ENCODE data around the gene SEMA3G.

DNA sequence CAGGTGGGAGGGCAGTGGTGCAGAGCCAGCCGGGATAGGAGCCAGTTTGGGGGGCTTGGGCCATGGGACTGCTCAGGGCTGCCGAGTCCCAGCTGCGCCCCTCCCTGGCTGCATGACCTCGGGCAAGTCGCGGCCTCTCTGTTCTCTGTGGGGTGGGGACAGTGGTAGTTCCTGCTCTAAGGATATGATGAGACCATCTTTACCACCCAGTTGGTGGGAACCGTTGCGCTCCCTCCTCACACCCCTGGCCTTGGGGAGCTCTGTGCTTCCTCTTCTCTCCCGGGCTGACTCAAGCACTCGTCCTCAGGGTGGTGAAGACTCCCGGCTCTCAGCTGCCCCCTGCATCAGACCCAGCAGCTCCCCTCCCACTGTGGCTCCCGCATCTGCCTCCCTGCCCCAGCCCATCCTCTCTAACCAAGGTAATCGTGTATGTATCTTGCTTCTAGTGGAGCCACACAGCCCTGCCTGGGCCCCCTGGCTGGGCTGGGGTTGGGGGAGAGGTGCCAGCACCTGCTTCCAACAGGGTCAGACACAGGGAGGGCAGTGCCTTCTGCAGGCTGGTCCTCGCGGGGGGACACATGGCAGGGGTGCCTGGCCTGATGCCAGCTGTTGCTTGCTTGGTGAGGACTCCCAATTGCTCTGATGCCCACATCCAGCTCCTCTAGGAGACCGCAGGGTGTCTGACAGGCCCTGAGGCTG lies 35.1 kb upstream of the SEMA3G start:
- TF ChIP-seq, protein P1, sequence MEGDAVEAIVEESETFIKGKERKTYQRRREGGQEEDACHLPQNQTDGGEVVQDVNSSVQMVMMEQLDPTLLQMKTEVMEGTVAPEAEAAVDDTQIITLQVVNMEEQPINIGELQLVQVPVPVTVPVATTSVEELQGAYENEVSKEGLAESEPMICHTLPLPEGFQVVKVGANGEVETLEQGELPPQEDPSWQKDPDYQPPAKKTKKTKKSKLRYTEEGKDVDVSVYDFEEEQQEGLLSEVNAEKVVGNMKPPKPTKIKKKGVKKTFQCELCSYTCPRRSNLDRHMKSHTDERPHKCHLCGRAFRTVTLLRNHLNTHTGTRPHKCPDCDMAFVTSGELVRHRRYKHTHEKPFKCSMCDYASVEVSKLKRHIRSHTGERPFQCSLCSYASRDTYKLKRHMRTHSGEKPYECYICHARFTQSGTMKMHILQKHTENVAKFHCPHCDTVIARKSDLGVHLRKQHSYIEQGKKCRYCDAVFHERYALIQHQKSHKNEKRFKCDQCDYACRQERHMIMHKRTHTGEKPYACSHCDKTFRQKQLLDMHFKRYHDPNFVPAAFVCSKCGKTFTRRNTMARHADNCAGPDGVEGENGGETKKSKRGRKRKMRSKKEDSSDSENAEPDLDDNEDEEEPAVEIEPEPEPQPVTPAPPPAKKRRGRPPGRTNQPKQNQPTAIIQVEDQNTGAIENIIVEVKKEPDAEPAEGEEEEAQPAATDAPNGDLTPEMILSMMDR (IDR thresholded peaks at IDR 0.05), result no peak
- TF ChIP-seq POLR2A (IDR thresholded peaks at IDR 0.05), result no peak

Data from thyroid gland (tissue), 4 donors.